ENCODE data around the gene SPARC.

- TF ChIP-seq YY1 (IDR thresholded peaks at IDR 0.05; ENCODE audit: insufficient read depth, insufficient read length) (no peak), ZNF274 (IDR thresholded peaks at IDR 0.05; ENCODE audit: low read depth, low read length) (no peak), SUZ12 (IDR thresholded peaks at IDR 0.05; ENCODE audit: extremely low read depth, insufficient read depth, insufficient read length) (no peak)
Observed at GRCh38 chr5:151692312-151692711, 5.6 kb upstream of the SPARC start.
